ENCODE data around the gene MTERF1.
"Not testable (repeated sequence)": the region's sequence is repeated elsewhere in the genome, so short reads cannot be mapped to it uniquely, and the experiment has no call there.

The MTERF1 gene

DNA sequence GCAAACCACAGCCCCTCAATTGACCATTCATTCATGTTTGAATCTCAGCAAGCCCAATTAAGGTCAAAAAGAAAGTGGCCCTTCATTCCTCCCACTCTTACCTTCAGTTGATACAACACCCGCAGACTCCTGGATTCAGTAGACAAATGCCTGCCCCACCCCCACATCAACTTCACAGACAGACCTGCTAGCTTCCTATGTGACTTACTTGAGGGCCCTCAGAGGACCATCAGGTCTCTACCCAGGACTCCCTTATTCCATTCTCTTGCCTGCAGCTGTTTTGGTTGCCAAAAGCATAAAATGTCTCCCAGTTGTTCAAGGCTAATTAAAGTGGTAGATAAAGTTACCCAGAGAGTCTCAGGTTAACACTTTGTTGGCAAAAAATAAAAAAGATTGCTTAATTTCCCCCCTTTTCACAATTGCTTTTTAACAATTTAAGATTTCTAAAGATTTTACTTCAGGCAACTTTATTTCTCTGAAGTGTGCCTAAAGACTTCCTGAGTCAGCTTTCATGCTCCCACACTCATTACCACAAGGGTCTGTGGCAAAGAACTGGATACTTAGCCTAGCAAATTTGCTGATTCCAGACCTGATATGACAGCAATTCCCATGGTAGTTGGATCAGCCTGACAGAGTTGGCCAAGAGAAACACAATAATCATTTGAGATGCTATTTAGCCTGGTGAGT is 3.3 kb upstream of the MTERF1 start:
- no peak for DNase-seq

- no peak for DNase-seq
Observed at GRCh38 chr7:91880016-91880412, 488 bp downstream of the MTERF1 start.

DNA sequence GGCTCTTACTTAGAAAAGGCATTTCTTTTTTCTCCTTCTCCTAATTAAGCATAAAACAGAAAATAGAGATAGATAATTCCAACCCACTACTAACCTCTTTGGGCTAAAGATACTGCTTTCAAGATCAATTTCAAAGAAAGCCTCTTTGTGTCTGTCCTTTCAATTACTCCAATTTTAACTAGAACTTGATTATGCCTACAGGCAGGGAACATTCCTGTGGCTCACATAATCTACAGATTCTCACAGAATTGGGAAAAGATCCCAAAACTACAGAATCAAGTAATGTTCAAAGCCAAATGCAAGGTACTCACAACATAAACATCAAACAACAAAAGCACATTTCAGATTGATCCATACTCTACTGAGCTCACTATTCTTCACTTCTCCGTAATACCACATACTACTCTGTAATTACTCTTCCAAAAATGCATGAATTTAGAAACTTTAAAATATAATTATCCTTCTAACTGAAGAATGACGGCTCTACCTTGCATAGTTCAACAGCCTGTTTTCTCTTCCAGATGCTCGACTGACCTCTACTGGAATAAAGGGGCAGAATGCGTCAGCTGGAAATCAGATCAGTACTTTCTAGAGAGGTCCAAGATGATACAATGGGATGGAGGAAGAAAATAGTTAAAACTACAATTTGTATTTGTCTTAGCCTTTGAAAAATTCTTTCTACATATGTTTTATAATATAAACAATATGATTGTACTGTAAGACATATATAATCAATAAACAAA is 3.9 kb downstream of the MTERF1 start:
- DNase-seq, result no peak

DNA sequence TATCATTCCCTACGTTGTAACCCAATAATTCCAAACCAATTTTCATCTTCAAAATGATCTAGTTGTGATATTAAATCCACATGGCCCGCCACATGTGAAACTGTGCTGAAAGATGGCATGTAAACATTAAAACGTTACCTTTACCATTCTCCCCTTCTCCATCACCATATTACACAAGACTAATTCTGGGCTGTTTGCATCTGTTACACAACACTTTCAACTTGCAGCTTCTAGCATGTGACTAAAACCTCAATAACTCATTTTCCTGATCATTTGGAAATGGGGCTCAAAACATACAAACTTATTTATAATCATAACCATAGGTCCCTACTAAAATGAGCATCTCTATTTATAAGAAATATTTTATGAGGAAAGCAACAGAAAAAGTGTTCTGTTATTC is 4.7 kb downstream of the MTERF1 start:
- DNase-seq, result peak; percentile 6

DNA sequence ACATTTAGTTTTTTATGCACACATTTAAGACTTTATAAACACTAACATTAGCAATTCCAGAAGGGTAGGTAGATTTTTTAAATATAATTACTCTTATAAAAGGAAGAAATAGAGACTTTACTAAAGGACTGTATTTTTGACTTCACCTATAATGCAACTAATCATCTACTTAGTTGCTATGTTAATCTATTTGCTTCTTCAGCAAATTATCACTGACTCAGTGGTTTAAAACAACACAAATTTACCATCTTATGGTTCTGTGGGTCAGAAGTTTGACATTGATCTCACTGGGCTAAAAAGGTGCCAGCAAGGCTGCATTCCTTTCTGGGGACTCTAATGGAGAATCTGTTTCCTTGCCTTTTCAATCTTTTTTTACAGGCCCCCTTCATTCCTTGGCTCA is 7.6 kb downstream of the MTERF1 start:
- no peak for DNase-seq

- DNase-seq, result no peak
Observed at GRCh38 chr7:91872069-91872468, 8.4 kb downstream of the MTERF1 start.

- DNase-seq, result no peak
Observed at GRCh38 chr7:91869661-91870060, 10.8 kb downstream of the MTERF1 start.

- no peak for DNase-seq
Observed at GRCh38 chr7:91866599-91867148, 13.8 kb downstream of the MTERF1 start.

GRCh38 chr7:91865511-91865910 is 15.0 kb downstream of the MTERF1 start:
- no peak for DNase-seq

GRCh38 chr7:91864604-91865003 is 15.9 kb downstream of the MTERF1 start:
- not testable (repeated sequence) for DNase-seq

- DNase-seq, result no peak
Observed at GRCh38 chr7:91864070-91864469, 16.4 kb downstream of the MTERF1 start.

- DNase-seq, result peak; percentile 32
Observed at GRCh38 chr7:91852263-91852741, 28.2 kb downstream of the MTERF1 start.

GRCh38 chr7:91850455-91850854 is 30.0 kb downstream of the MTERF1 start:
- DNase-seq, result no peak

DNA sequence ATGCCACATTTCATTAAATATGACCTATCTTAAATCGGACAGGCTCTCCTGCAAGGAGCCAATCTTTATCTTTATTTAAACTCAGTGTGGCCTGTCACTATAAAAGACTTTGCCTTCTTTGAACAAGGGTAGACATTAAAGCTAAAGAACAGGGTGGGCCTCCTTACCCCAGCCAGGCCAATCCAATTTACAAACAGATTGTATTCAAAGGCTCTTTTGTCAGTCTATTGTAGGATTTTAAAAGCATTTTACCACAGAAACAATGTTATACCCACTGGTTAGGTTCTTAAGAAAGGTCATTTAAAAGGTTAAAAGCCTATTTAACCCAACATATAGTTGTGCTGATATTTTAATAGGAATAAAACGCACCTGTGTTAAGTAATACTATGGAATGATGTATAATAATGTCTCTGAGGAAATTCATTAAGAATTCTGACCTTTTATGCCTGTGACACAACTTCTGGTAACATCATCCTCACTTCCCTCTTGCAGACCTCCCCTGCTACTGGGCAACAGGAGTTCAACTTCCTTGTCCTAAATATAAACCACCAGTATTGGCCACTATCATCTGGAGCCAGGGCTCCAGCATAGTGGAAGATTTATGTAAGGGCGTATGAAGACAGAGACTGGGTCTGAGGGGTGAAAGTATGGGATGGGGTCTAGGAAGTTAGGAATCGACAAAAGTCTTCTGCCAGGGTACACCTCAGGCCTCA is 32.5 kb downstream of the MTERF1 start:
- DNase-seq, result peak; percentile 54

- DNase-seq, result no peak
Observed at GRCh38 chr7:91847231-91847630, 33.3 kb downstream of the MTERF1 start.

- no peak for DNase-seq
Observed at GRCh38 chr7:91846436-91846835, 34.1 kb downstream of the MTERF1 start.

DNA sequence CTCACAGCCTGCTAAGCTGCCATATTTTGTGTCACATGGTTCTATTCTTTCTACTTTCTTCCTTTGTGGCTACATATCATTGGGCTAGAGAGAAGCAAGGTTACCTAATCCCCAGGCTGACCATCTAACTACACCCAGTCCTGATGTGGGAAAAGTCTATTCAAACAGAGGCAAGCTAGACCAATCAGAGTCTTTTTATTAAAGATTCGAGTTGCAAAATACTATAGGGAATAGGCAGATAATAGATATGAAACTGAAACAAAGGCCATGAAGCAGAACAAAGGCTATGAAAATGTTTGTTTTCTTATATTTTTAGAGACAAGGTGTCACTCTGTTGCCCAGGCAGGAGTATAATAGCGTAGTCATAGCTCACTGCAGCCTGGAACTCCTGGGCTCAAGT is 36.7 kb downstream of the MTERF1 start:
- DNase-seq, result no peak

GRCh38 chr7:91838439-91838838 is 42.1 kb downstream of the MTERF1 start:
- DNase-seq, result no peak

- no peak for DNase-seq
Observed at GRCh38 chr7:91837397-91838070, 43.0 kb downstream of the MTERF1 start.

- no peak for DNase-seq
Observed at GRCh38 chr7:91835826-91836368, 44.6 kb downstream of the MTERF1 start.

DNA sequence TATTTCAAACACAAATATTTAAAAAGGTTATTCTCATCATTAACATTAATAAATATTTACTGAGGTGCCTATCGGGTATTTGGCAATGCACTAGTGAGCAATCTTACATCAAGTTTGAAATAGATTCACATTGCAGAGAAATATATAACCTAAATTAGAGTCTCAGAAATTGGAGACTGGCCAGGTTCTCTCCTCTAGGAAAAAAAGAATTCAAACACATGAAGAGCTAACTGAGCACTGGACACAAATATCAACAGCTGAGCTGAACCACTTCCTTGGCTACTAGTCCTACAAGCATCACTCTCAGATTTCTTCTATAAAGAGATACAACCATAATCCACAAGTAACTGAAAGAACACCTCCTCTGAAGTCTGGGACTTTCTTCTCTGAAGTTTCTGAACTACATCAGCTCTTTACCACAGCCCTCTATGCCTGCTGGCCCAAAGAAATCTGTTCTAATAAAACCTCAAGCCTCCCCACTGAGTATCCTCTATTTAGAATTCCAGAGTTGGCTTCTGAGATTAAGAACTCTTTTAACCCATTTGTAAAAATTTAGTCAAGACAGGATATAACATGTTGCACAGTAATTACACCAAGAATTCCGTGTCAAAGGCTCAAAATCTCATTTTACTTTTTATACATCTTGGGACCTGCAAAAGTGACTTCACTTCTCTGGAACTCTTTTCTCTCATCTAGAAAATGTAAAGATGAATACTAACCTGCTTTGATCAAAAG is 45.2 kb downstream of the MTERF1 start:
- DNase-seq, result no peak

DNA sequence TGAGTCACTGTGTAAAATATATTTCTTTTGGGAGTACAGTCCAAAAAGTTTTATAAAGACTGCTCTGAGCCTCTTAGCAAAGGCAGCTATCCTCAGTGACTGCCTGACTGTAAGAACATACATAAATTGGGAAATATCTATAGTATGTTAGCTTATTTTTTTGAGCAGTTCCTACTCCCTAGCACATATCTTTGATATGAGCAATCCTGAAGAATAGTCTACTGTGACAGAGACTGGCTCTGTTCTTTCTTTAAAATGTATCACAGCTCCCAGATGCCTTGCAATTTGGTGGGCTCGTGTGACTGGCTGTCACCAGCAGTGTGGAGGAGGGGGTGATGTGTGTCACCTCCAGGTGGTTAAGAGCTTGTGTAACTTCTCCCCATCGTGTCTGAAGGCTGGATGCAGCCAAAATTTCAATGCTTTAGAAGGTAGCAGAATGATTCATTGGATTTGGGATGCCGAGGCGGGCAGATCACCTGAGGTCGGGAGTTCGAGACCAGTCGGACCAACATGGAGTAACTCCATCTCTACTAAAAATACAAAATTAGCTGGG is 47.9 kb downstream of the MTERF1 start:
- DNase-seq, result no peak

Measured in suppressor macrophage treated with lipopolysaccharide for 4 hours (primary cell).